Stomach smooth muscle (tissue), 2 donors: ENCODE results near the gene LGI4.
"Not testable (repeated sequence)": the region's sequence is repeated elsewhere in the genome, so short reads cannot be mapped to it uniquely, and the experiment has no call there.

Experiments
- H3K27ac ChIP-seq: one replicate; pipeline ENCODE4 v1.7.0; 2013; ENCODE audit warnings: mild to moderate bottlenecking, low read length, inconsistent platforms
- H3K27me3 ChIP-seq, 2 donors: one replicate each; pipeline ENCODE4 v1.7.0; 2013; ENCODE audit warnings: low read length in 2 of 2; ENCODE audit not compliant: insufficient read depth in 2 of 2, control insufficient read depth in 1 of 2
- H3K36me3 ChIP-seq, 2 donors: one replicate each; pipeline ENCODE4 v1.7.0; 2013; ENCODE audit warnings: low read length in 2 of 2; ENCODE audit not compliant: control insufficient read depth in 2 of 2, insufficient read depth in 2 of 2
- H3K4me1 ChIP-seq: one replicate; pipeline ENCODE4 v1.7.0; 2013; ENCODE audit warnings: low read length; ENCODE audit not compliant: control insufficient read depth, insufficient read depth
- H3K4me3 ChIP-seq, 2 donors: one replicate each; pipeline ENCODE4 v1.7.0; 2013; ENCODE audit warnings: low read length in 2 of 2
- H3K9ac ChIP-seq, 2 donors: one replicate each; pipeline ENCODE4 v1.7.0; 2013; ENCODE audit warnings: low read length in 2 of 2, mild to moderate bottlenecking in 1 of 2
- H3K9me3 ChIP-seq, 2 donors: one replicate each; pipeline ENCODE4 v1.7.0; 2013; ENCODE audit warnings: low read length in 2 of 2; ENCODE audit not compliant: control insufficient read depth in 2 of 2
- donor health status: healthy.
- donor health status: Pancreatic carcinoma.

The LGI4 gene

DNA sequence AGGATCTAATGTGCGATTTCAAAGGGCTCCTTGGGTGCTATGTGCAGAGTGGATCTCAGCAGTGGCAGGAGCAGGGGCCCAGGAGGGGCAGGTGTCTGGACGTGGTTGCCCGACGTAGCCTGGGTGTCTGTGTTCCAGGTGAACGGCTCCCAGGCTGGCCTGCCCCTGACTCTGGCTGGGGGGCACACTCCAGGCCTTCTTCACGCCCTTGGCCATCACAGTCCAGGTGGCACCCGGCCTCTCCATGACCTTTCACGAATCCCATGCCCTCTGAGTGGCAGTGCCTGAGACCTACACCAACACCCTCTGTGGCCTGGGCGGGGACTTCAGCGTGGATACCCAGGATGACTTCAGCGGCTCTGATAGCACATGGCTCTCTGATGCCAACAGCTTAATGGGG is 30.5 kb downstream of the LGI4 start:
- Histone ChIP-seq H3K27ac (no peak overlapping the region), H3K9me3 (no peaks in the 10 kb centered on the region), H3K9ac (no peak overlapping the region), H3K4me1 (no peaks in the 10 kb centered on the region), H3K36me3 (no peaks in the 10 kb centered on the region), H3K27me3 (peaks cover 0 to 3% of the 10 kb centered on the region in 2 donors), H3K4me3 (no peak overlapping the region)

- H3K27me3 ChIP-seq, H3K27ac ChIP-seq, H3K36me3 ChIP-seq, H3K4me3 ChIP-seq, H3K9ac ChIP-seq, H3K4me1 ChIP-seq, H3K9me3 ChIP-seq: not testable (repeated sequence)
Observed at GRCh38 chr19:35103614-35104013, 31.2 kb downstream of the LGI4 start.

- not testable (repeated sequence) for H3K4me3 ChIP-seq, H3K27ac ChIP-seq, H3K9ac ChIP-seq, H3K4me1 ChIP-seq, H3K9me3 ChIP-seq, H3K36me3 ChIP-seq, H3K27me3 ChIP-seq
Observed at GRCh38 chr19:35101949-35102348, 32.9 kb downstream of the LGI4 start.

- Histone ChIP-seq H3K9ac (no peak overlapping the region), H3K27ac (no peak overlapping the region), H3K27me3 (no peaks in the 10 kb centered on the region), H3K9me3 (no peaks in the 10 kb centered on the region), H3K36me3 (no peaks in the 10 kb centered on the region), H3K4me3 (no peak overlapping the region), H3K4me1 (no peaks in the 10 kb centered on the region)
Observed at GRCh38 chr19:35100588-35101533, 34.0 kb downstream of the LGI4 start.

- Histone ChIP-seq H3K4me3 (no peak overlapping the region), H3K27ac (no peak overlapping the region), H3K27me3 (no peaks in the 10 kb centered on the region), H3K9ac (no peak overlapping the region), H3K36me3 (no peaks in the 10 kb centered on the region), H3K4me1 (no peaks in the 10 kb centered on the region), H3K9me3 (no peaks in the 10 kb centered on the region)
Observed at GRCh38 chr19:35099897-35100275, 35.0 kb downstream of the LGI4 start.

DNA sequence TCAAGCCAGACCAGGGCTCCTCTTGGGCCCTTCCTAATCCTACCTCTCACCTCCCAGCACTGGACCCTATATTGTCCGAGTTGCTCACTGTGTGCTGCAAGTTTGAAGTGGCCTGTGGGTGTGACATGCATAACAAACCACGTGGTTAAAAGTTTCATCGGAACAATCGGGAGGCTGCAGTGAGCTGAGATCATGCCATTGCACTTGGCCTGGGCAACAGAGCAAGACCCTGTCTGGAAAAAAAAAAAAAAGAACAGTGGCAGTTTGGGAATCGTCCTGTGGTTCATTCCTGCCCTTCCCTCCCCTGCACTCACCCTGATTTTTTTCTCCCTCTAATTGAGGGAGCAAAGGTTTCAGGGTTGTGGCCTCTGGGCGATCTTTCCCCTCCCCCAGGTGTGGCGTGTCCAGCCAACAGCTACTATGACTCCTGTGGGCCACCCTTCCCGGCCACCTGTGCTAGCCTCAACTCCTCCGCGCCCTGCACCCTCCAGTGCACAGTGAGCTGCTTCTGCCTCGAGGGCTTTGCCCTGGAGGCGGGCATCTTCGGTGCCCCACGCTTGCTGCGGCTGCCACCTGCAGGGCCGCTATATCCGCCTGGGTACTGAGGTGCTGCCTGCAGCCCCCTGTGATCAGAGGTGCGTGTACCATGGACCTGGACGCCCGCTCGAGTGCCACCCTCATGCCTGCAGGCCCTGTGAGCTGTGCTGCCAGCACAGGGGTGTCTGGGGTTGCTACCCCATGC is 35.5 kb downstream of the LGI4 start:
- Histone ChIP-seq H3K27me3 (no peaks in the 10 kb centered on the region), H3K4me1 (no peaks in the 10 kb centered on the region), H3K4me3 (no peak overlapping the region), H3K27ac (no peak overlapping the region), H3K9ac (no peak overlapping the region), H3K9me3 (no peaks in the 10 kb centered on the region), H3K36me3 (no peaks in the 10 kb centered on the region)

DNA sequence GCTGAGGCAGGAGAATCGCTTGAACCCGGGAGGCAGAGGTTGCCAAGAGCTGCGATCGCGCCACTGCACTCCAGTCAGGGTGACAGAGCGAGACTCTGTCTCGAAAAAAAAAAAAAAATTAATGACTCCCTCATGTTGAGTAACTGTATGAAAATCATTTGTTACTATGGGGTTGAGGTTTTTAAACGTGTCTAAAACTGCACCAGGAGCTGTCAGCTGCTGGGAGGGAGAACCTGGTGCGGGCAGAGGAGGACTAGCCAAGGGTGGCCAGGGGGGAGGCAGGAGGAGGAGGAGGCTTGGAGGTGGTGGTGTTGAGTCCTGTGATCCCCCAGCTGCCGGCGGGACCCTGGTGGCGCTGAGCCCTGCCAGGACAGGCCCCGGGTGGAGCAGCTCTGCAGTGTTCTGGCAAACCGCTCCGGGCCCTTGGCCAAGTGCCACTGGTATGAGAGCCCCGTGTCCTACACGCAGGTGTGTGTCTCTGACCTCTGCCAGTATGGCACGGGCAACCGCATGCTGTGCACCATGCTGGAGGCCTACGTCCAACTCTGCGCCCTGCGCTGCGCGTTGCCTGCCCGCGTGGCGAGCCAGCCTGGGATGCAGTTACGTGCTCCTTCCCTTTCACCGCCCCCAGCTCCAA is 36.3 kb downstream of the LGI4 start:
- no peak overlapping the region for H3K4me3 ChIP-seq
- no peaks in the 10 kb centered on the region for H3K4me1 ChIP-seq
- no peak overlapping the region for H3K27ac ChIP-seq
- peaks cover 0 to 2% of the 10 kb centered on the region in 2 donors for H3K27me3 ChIP-seq
- no peaks in the 10 kb centered on the region for H3K36me3 ChIP-seq
- no peaks in the 10 kb centered on the region for H3K9me3 ChIP-seq
- H3K9ac ChIP-seq, result no peak overlapping the region

DNA sequence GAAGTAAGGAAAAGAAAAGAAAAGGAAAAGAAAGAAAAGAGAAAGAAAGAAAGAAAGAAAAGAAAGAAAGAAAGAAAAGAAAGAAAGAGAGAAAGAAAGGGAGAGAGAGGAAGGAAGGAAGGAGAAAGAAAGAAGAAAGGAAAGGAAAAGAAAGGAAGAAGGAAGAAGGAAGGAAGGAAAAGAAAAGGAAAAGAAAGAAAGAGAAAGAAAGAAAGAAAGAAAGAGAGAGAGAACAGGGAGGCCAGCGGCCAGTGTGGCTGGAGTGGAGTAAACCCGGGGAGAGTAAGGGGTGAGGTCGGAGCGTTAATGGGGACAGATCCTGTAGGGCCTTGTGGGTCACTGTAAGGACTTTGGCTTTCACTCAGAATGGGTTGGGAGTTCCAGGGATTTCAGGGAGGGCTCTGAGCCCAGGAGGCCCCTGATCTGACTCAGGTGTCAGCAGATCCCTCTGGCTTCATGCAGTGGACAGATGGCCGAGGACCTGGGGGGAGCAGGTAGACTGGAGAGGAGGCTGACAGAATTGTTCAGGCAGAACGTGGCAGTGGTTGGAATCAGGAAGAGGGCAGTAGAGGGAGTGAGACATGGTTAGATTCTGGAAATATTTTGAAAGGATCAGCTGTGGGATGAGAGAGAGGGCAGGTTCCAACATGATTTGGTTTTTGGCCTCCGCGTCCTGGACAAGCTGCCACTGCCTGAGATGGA is 39.0 kb downstream of the LGI4 start:
- Histone ChIP-seq H3K27ac (no peak overlapping the region), H3K36me3 (no peaks in the 10 kb centered on the region), H3K9ac (no peak overlapping the region), H3K4me3 (no peak overlapping the region), H3K4me1 (peaks cover 1% of the 10 kb centered on the region), H3K9me3 (no peaks in the 10 kb centered on the region), H3K27me3 (peaks cover 6 to 7% of the 10 kb centered on the region in 2 donors)

DNA sequence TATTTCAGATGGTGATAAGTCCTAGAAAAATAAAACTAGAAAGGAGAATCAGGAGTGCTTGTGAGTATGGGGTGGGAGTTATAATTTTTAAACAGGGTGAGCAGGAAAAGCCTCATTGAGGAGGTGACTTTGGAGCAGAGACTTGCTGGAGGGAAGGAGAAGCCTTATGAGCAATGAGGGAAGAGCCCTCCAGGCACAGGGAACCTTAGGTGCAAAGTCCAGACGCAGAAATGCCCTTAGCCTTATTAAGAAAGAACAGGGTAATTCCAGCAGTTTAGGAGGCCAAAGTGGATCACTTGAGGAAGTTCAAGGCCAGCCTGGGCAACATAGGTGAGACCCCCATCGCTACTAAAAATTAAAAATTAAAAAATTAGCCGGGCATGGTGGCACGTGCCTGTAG is 40.2 kb downstream of the LGI4 start:
- Histone ChIP-seq H3K4me3 (no peak overlapping the region), H3K36me3 (no peaks in the 10 kb centered on the region), H3K4me1 (peaks cover 4% of the 10 kb centered on the region), H3K9ac (no peak overlapping the region), H3K27ac (no peak overlapping the region), H3K9me3 (no peaks in the 10 kb centered on the region), H3K27me3 (peaks cover 7 to 10% of the 10 kb centered on the region in 2 donors)

DNA sequence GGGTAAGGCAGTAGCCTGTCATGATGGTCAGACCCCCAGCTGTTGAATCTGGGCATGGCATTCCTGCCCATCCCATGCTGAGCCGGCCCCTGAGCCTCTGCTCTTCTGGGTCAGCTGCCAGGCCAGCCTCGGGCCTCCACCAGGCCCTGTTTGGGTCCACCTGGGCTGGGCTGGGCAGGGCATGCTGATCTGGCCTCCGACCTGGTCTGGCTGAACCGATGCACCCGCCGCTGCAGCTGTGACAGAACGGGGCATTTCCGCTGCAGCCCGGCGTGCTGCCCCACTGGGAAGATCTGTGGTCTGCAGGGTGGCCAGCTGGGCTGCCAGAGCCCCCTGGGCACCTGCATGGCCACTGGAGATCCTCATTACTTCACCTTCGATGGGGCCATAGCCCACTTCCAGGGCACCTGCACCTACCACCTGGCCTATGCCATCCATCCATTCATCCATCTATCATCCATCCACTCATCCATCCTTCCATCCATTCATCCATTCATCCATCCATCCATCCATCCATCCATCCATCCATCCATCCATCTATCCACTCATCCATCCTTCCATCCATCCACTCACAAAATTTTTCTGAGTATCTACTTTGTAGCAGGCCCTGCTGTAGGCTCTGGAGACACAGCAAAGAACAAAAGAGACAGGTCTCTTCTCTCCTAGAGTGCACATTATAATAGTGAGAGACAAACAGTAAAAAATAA is 40.8 kb downstream of the LGI4 start:
- H3K9me3 ChIP-seq, result no peaks in the 10 kb centered on the region
- H3K36me3 ChIP-seq, result no peaks in the 10 kb centered on the region
- H3K27ac ChIP-seq, result no peak overlapping the region
- no peak overlapping the region for H3K9ac ChIP-seq
- no peak overlapping the region for H3K4me3 ChIP-seq
- peaks cover 9 to 10% of the 10 kb centered on the region in 2 donors for H3K27me3 ChIP-seq
- peaks cover 4% of the 10 kb centered on the region for H3K4me1 ChIP-seq
